ENCODE results near the gene ZNF214.

GRCh38 chr11:7014118-7014517 lies 6.0 kb downstream of the ZNF214 start:
- TF ChIP-seq CTCF (IDR thresholded peaks at IDR 0.05), result no peak
- TF ChIP-seq POLR2A (IDR thresholded peaks at IDR 0.05), result no peak

Data from tibial nerve (tissue), 3 donors.